IgD-negative memory B cell (primary cell): Measurements from ENCODE around the gene ERC1. TPM values are rescaled to one million over a fixed set of nuclear protein-coding genes. Genes with fewer than 3 reads are reported as not detected.
"Not testable (repeated sequence)": the region's sequence is repeated elsewhere in the genome, so short reads cannot be mapped to it uniquely, and the experiment has no call there.

Experiments used
- H3K27ac Mint-ChIP-seq, 3 donors: one replicate each; pipeline ENCODE4 v1.8.0; 2020 to 2022; ENCODE audit warnings: mild to moderate bottlenecking in 3 of 3, mixed read lengths in 3 of 3, moderate library complexity in 1 of 3
- H3K27me3 Mint-ChIP-seq: one replicate; pipeline ENCODE4 v1.8.0; 2021; ENCODE audit warnings: mixed read lengths
- H3K36me3 Mint-ChIP-seq: one replicate; pipeline ENCODE4 v1.8.0; 2020; ENCODE audit warnings: mild to moderate bottlenecking, mixed read lengths
- H3K4me1 Mint-ChIP-seq, 3 donors: one replicate each; pipeline ENCODE4 v1.8.0; 2020 to 2022; ENCODE audit warnings: mixed read lengths in 3 of 3, mild to moderate bottlenecking in 1 of 3
- H3K4me3 Mint-ChIP-seq, 4 donors: one replicate each; pipeline ENCODE4 v1.8.0; 2020 to 2022; ENCODE audit warnings: mild to moderate bottlenecking in 4 of 4, mixed read lengths in 4 of 4, moderate library complexity in 3 of 4
- H3K9me3 Mint-ChIP-seq, 3 donors: one replicate each; pipeline ENCODE4 v1.8.0; 2020 to 2021; ENCODE audit warnings: mixed read lengths in 3 of 3, mild to moderate bottlenecking in 1 of 3
- polyA plus RNA-seq: library from polyadenylated mRNA; unstranded; fragments of 300-500 nt; fragmentation: Illumina TruSeq; gene quantifications from one replicate; pipeline ENCODE4 v1.2.3, GENCODE V29; 2021

Gene ERC1
- polyA plus RNA-seq, 1 donor from 2014 or later = 16.5 TPM

DNA sequence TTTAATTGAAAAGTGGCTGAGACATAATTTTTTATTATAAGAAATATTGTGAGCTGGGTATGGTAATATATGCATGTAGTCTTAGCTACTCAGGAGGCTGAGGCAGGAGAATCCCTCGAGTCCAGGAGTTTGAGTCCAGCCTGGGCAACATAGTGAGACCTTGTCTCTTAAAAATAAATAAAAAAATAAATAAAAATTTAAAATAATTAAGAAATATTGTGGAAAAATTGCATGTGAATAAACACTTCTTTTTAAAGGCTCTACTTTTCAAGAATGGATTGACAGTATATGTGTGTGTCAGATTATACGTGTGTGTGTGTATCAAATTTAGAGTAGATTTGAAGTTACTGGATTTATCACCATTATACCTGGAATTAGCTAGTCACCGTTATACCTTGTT, 43.2 kb downstream of the ERC1 start:
- Mint-ChIP-seq H3K27ac (no peak overlapping the region), H3K9me3 (no peaks in the 10 kb centered on the region), H3K4me3 (no peak overlapping the region), H3K36me3 (peaks cover 9% of the 10 kb centered on the region), H3K4me1 (peaks cover 0 to 3% (median 1%) of the 10 kb centered on the region in 3 donors), H3K27me3 (no peaks in the 10 kb centered on the region)

DNA sequence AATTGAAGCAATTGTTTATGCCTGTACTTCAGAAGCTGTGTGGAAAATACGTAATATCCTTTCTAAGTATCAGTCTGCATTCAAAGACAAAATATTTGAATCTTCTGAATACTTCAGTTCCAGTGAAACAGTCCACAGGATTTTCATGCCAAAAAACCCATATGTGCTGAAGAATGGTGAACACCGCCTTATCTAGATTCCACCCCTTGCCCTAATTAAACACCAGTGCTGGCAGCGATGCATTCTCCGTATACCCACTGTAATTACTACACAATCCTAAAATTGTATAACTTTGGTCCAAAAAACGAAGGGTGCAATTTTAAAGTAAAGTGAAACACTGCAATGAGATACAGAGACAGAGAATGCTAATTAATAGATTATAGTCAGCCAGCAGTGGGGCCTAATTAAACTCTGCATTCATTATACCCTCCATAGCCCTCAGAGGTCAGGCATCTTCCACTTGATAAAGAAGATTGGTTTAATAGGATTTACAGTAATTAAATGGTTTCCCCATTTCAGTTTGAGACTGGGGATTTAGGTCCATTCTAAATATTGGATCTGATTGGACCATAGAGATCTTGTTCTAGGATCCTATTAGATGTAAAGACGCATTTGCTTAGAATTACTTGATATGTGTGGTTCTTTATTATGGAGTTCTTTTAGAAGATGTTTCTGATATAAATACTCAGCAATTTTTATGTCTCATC, 43.9 kb downstream of the ERC1 start:
- H3K27ac Mint-ChIP-seq = peak overlapping the region in 1 of 3 donors; percentile 13
- no peak overlapping the region for H3K4me3 Mint-ChIP-seq
- peaks cover 9% of the 10 kb centered on the region for H3K36me3 Mint-ChIP-seq

DNA sequence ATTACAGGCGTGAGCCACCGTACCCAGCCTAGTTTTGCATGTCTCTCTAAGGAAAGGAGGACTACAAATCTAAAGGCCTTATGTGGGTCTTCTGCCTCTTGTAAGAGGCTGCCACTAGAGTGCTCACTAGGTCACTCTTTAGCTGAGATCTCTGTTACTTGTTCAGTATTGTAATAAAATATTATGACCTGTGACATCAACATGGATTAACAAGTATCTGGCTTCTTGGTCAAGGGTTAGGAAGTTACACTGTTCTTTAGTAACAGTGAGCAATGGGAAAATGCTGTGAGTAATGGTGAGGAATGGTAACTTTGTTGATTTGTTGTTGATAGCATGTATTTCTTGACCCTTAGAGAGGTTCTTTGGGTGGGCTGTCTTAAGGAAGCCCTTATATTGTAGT, 50.5 kb downstream of the ERC1 start:
- Mint-ChIP-seq H3K36me3 (no peaks in the 10 kb centered on the region), H3K4me3 (no peak overlapping the region), H3K27ac (peak overlapping the region in 1 of 3 donors; percentile 11), H3K4me1 (peaks cover 0 to 3% (median 1%) of the 10 kb centered on the region in 3 donors), H3K9me3 (no peaks in the 10 kb centered on the region), H3K27me3 (no peaks in the 10 kb centered on the region)

More for the DNA sequence above, 43.9 kb downstream of the ERC1 start:
- Mint-ChIP-seq H3K27me3 (no peaks in the 10 kb centered on the region), H3K4me1 (peaks cover 0 to 3% (median 1%) of the 10 kb centered on the region in 3 donors), H3K9me3 (no peaks in the 10 kb centered on the region)

DNA sequence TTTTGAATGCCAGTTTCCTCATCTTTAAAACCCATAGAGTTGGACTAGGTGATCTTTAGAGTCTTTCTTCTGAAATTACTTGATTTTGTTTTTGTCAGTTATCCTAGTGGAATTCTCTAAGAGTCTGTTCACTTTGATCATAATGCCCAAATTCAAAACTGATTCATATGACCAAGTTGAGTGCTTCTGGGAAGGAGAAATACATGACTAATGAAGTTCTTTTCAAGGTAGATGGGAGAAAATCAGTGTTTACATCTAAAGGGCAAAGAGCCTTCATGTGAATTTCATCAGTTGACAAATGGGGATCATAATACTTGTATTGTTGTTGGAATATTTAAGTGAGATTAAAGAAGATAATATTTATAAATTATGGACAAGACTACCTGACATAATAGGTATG, 53.2 kb downstream of the ERC1 start:
- Mint-ChIP-seq H3K27me3 (no peaks in the 10 kb centered on the region), H3K4me3 (no peak overlapping the region), H3K9me3 (no peaks in the 10 kb centered on the region), H3K36me3 (no peaks in the 10 kb centered on the region), H3K27ac (no peak overlapping the region), H3K4me1 (peaks cover 0 to 5% (median 0%) of the 10 kb centered on the region in 3 donors)

DNA sequence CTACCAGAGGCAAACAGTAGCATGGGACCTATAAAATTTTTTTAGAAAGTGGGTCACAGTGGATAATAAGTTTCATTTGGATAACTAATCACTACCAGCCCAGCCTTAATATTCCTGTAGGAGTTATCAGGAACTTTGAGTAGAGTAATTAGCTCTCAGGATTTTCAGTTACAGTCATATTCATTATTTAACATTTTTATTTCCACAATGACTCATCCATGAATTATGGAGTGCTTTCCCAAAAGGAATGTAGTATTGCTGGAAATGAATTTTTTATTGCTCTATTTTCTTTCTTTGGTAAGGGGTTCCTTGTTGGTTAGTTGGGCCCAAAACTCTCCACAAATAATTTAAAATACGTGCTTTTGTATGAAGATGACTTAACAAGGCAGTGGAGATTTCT, 53.7 kb downstream of the ERC1 start:
- Mint-ChIP-seq H3K36me3 (no peaks in the 10 kb centered on the region), H3K27me3 (no peaks in the 10 kb centered on the region), H3K4me1 (peaks cover 0 to 5% (median 0%) of the 10 kb centered on the region in 3 donors)

DNA sequence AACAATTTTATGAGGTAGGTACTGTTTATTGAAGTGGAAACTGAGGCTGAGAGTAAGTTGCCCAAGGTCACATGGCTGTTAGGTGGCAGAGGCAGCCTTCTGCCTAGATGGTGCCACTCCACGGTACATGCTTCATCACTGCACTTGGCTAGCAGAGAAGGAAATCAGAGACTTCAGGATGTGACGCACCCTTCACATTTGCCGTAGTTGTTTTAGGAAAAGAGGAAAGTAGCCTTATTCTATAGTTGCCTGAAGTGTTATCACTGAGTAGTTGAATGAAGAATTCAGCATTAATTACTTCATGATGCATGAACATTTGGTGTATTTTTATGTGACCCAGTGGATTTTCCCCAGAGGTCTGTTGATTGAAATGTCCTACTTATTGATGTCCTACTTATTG, 55.7 kb downstream of the ERC1 start:
- H3K27me3 Mint-ChIP-seq = no peaks in the 10 kb centered on the region
- H3K9me3 Mint-ChIP-seq = no peaks in the 10 kb centered on the region
- H3K4me1 Mint-ChIP-seq = peaks cover 0 to 5% (median 2%) of the 10 kb centered on the region in 3 donors
- H3K36me3 Mint-ChIP-seq = no peaks in the 10 kb centered on the region
- no peak overlapping the region for H3K4me3 Mint-ChIP-seq
- no peak overlapping the region for H3K27ac Mint-ChIP-seq

More for the DNA sequence above, 53.7 kb downstream of the ERC1 start:
- no peak overlapping the region for H3K27ac Mint-ChIP-seq
- no peaks in the 10 kb centered on the region for H3K9me3 Mint-ChIP-seq
- H3K4me3 Mint-ChIP-seq = no peak overlapping the region

DNA sequence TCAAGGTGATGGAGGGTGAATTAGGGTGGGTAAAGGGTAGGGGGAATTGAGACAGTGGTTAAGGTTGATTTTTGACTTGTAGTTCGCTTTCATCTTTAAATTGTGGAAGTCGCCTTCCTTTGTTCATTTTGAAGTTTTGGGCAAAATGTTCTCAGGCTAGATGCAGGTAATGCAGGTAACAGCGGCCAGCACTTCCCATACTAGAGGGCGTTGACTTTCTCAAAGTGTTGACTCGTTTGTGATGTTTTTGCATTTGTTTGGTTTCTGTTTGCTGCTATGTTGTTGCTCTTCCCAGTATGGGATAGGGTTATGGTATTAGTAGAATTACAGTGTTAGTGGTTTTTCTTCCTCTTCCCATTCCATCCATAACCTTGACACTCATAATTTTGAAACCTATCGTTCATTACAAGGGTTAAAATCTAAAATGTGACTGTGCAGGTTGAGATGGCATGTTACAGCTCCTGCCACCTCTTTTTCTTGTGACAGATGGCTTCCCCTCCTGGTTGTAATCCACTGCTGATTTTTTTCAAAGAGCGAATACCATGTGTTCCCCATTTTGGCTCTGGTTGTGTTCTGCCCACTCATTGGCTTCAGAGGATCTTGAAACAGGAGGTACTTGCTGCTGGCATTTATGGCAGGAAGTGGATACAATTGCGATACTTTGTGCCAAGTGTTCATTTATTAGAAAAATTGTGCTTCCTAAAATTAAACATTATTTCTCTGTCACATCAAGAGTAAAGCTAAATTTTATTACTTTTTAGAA, 57.1 kb downstream of the ERC1 start:
- no peaks in the 10 kb centered on the region for H3K36me3 Mint-ChIP-seq
- no peaks in the 10 kb centered on the region for H3K27me3 Mint-ChIP-seq
- no peak overlapping the region for H3K27ac Mint-ChIP-seq
- peaks cover 0 to 5% (median 2%) of the 10 kb centered on the region in 3 donors for H3K4me1 Mint-ChIP-seq
- H3K4me3 Mint-ChIP-seq = no peak overlapping the region
- H3K9me3 Mint-ChIP-seq = no peaks in the 10 kb centered on the region

DNA sequence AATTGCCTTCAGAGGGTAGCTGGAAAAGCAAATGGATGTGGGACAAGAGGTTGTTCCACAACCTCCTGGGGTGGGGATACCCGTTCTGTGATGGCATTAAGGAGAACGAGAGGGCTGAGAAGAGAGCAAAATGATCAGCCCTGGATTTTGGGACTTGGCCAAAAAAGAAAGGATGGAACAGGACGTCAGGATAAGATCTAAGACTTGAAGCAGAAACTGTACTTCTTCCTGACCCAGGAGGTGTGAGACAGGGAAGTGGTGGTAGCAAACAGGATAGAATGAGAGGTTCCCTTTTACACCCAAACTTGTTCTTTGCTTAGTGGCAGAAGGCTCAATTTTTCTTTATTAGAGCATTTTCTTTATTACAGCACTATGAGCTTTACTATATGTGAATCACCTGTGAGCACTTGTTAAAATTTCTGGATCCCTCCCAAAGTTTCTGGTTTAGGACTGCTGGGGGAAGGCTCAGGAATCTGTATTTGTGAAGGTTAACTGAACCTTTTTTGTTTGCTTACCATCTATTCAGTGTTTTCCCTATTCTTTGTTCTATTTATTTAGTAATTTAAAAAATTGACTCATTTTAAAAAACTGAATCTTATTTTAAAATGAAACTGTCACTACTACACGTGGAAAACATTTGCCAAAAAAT, 59.2 kb downstream of the ERC1 start:
- peaks cover 2 to 5% (median 4%) of the 10 kb centered on the region in 3 donors for H3K4me1 Mint-ChIP-seq
- H3K9me3 Mint-ChIP-seq = no peaks in the 10 kb centered on the region
- H3K27ac Mint-ChIP-seq = peak overlapping the region in 1 of 3 donors; percentile 86
- no peak overlapping the region for H3K4me3 Mint-ChIP-seq
- no peaks in the 10 kb centered on the region for H3K27me3 Mint-ChIP-seq
- no peaks in the 10 kb centered on the region for H3K36me3 Mint-ChIP-seq

DNA sequence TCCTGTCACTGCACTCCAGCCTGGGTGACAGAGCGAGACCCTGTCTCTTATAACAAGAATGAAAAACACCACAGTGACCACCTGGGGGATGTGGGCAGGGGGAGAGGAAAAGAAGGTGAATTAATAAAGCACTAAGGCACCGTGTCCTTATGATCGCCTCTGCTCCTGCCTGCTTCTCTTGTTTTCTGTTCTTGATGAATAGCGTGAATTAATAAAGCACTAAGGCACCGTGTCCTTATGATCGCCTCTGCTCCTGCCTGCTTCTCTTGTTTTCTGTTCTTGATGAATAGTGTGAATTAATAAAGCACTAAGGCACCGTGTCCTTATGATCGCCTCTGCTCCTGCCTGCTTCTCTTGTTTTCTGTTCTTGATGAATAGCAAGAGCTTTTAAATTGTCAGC, 60.6 kb downstream of the ERC1 start:
- not testable (repeated sequence) for H3K9me3 Mint-ChIP-seq, H3K4me3 Mint-ChIP-seq, H3K36me3 Mint-ChIP-seq, H3K27me3 Mint-ChIP-seq, H3K4me1 Mint-ChIP-seq, H3K27ac Mint-ChIP-seq

DNA sequence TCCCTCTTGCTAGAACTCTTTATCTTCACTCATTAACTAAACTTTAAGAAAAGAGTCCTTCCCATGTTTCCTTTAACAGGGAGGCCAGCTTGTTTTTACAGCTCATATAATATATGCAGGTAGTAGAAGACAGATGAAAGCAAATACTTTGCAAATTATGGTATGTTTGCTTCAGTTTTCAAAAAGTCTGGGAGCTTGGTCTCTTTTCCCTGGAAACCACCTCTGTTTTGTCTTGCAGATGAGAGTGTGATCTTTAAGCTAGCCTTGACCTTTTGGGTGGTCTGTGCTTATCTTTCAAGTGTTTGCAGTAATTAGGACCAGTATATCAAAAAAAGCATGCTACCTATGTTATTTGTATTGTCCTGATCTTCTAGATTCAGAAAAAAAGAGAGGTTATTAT, 62.7 kb downstream of the ERC1 start:
- Mint-ChIP-seq H3K27me3 (no peaks in the 10 kb centered on the region), H3K4me1 (peaks cover 1 to 4% (median 2%) of the 10 kb centered on the region in 3 donors), H3K4me3 (no peak overlapping the region), H3K9me3 (peaks cover 0 to 5% (median 0%) of the 10 kb centered on the region in 3 donors), H3K36me3 (peaks cover 6% of the 10 kb centered on the region), H3K27ac (no peak overlapping the region)

DNA sequence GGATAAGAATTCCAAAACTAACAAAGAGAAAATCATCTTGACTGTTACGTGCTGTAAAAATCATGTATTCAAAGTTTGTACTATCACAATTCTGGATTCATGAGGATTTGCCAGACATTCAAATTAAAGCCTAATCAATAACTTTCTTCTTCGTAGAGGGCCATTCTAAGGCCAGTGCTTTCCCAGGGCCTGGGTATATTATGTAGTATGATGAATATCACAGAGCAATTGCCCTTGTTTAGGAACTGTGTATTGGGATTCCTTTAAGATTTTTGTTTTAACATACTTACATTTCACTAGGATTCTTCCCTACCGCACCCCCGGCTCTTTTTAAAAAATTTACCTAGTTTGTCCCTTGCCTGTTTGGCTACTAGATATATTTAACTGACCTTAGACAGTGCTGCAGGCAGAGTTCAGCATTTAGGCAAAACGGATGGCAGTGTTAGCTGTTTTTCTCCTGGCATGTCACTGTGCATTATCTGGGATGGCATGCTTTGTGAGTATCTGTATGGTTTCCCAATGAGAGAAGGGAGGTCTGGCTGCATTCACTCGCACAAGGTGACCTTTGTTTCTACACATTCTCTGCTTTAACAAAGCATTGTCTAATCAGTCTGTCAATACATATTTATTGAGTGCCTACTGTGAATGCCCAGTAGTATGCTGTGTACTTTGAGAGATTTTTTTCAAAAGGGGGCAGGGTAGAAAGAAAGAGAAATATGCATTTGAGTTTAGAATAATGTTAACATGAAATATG, 63.3 kb downstream of the ERC1 start:
- peak overlapping the region in 1 of 3 donors; percentile 13 for H3K27ac Mint-ChIP-seq
- peaks cover 8% of the 10 kb centered on the region for H3K36me3 Mint-ChIP-seq
- H3K9me3 Mint-ChIP-seq = peaks cover under 1 to 11% (median 5%) of the 10 kb centered on the region in 3 donors
- peaks cover 2 to 4% (median 4%) of the 10 kb centered on the region in 3 donors for H3K4me1 Mint-ChIP-seq
- no peaks in the 10 kb centered on the region for H3K27me3 Mint-ChIP-seq
- H3K4me3 Mint-ChIP-seq = no peak overlapping the region

DNA sequence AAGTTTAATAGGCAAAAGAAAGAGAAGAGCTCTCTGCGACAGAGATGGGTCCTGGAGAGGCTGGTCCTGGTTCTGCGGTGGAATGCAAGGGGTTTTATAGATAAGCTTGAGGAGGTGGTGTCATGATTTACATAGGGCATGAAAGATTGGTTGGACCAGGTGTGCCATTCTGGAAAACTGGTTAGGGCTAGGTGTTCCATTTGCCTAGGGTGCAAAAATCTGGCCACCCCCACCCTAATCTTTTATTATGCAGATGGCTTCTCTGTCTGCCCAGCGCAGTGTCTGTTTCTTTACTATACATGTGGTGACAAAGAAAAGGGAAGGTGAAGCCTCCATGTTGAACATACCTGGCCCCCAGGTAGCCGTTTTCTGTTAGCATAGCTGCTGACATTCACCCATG, 65.4 kb downstream of the ERC1 start:
- peaks cover 5 to 22% (median 12%) of the 10 kb centered on the region in 3 donors for H3K9me3 Mint-ChIP-seq
- no peak overlapping the region for H3K4me3 Mint-ChIP-seq
- H3K4me1 Mint-ChIP-seq = peaks cover 2 to 6% (median 4%) of the 10 kb centered on the region in 3 donors
- H3K27me3 Mint-ChIP-seq = no peaks in the 10 kb centered on the region
- H3K27ac Mint-ChIP-seq = no peak overlapping the region
- peaks cover 14% of the 10 kb centered on the region for H3K36me3 Mint-ChIP-seq

DNA sequence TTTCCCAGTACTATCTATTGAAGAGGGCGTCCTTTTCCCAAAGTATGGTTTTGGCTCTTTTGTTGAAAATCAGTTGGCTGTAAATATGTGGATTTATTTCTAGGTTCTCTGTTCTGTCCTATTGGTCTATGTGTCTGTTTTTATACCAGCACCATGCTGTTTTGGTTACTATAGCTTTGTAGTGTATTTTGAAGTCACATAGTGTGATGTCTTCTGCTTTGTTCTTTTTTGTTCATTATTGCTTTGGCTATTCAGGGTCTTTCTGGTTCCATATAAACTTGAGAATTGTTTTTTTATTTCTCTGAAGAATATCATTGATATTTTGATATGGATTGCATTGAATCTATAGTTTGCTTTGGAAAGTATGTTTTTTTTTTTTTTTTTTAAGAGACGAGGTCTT, 67.4 kb downstream of the ERC1 start:
- H3K9me3 Mint-ChIP-seq = peaks cover 5 to 22% (median 14%) of the 10 kb centered on the region in 3 donors
- H3K36me3 Mint-ChIP-seq = peaks cover 23% of the 10 kb centered on the region
- H3K4me3 Mint-ChIP-seq = no peak overlapping the region
- H3K27ac Mint-ChIP-seq = no peak overlapping the region
- peaks cover 2 to 6% (median 3%) of the 10 kb centered on the region in 3 donors for H3K4me1 Mint-ChIP-seq
- H3K27me3 Mint-ChIP-seq = no peaks in the 10 kb centered on the region

DNA sequence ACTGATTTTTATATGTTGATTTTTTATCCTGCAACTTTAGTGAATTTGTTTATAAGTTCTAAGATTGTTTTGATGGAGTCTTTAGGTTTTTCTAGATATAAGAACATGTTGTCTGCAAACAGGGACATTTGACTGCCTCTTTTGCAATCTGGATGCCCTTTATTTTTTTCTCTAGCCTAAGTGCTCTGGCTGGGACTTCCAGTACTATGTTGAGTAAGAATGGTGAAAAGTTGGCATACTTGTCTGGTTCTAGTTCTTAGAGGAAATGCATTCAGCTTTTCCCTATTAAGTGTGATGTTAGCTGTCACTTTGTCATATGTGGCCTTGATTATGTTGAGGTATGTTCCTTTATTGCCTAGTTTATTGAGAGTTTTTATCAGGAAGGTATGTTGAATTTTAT, 68.1 kb downstream of the ERC1 start:
- Mint-ChIP-seq H3K4me3 (no peak overlapping the region), H3K4me1 (peaks cover 0 to 6% (median 2%) of the 10 kb centered on the region in 3 donors), H3K27ac (no peak overlapping the region), H3K9me3 (peaks cover 5 to 22% (median 14%) of the 10 kb centered on the region in 3 donors), H3K27me3 (no peaks in the 10 kb centered on the region), H3K36me3 (peaks cover 27% of the 10 kb centered on the region)
